ENCODE data around the gene OR4D6.
A peak's percentile ranks its signal among the peaks of the same experiment; 100 is the strongest.
"Not testable (repeated sequence)": the region's sequence is repeated elsewhere in the genome, so short reads cannot be mapped to it uniquely, and the experiment has no call there.

The OR4D6 gene

DNA sequence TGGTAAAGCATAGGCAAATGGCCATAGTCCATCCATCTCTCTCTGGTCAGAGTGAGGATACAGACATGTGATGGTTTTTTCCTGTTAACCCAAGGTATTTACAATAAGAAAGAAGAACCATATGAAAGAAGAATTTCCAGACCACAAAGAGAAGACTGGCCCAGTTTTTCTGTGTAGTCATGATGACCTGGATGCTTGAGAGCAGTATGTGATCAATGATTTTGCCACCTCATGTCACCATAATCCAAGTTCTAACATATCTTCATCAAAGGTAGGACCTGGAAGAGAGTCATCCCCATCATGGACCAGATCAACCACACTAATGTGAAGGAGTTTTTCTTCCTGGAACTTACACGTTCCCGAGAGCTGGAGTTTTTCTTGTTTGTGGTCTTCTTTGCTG, at the start of gene OR4D6:
Gene OR4D6, plus strand, starts transcription at position 301 of the 400 bp plus-strand sequence. Its CDS starts 0 bp downstream, at position 301.
- no peak for DNase-seq

DNA sequence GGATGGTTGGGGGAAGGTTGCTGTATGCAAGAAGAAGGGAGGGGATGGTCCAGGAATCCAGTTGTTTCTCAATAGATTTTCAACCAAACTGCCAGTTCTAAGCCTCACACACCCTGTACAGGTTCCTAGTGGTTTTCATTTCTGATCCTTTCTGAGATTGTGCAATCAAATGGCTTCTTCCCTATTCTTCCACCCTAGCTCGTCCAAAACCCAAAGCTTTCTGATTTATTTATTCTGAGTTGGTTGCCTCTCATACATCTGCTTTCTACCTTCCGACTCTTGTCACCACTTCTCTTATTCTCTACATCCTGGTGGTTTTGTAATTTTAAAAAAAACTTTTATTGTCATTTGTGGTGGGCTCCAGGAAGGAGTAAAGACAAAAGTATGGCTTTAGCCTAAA, 43.1 kb upstream of the OR4D6 start:
- DNase-seq = no peak

DNA sequence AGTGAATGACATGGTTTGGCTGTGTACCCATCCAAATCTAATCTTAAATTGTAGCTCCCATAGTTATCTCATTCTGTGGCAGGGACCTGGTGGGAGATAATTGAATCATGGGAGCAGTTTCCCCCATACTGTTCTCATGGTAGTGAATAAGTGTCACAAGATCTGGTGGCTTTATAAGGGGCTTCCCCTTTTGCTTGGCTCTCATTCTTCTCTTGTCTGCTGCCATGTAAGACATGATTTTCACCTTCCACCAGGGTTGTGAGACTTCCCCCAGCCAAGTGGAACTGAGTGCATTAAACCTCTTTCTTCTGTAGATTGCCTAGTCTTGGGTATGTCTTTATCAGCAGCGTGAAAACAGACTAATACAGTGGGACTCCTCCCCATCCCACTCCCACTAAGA, 41.6 kb upstream of the OR4D6 start:
- no peak for DNase-seq

DNA sequence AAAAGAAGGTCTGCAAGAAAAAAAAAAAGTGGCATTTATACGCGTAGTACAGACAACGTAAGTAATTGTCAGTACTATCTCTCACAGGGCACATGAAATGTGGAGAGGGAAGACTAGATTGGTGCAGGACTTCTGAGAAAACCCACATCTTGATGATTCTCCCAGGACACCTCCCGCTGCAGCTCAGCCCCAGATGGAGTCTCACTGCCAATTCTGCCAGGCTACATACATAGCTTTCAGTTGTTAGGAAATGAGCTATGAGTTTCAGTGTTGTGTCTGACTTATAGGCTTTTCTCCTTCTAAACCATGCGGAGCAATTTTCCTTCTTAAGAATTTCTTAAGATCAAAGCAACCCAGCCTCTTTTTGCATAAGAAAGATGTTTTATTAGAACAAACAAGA, 40.1 kb upstream of the OR4D6 start:
- DNase-seq = no peak

DNA sequence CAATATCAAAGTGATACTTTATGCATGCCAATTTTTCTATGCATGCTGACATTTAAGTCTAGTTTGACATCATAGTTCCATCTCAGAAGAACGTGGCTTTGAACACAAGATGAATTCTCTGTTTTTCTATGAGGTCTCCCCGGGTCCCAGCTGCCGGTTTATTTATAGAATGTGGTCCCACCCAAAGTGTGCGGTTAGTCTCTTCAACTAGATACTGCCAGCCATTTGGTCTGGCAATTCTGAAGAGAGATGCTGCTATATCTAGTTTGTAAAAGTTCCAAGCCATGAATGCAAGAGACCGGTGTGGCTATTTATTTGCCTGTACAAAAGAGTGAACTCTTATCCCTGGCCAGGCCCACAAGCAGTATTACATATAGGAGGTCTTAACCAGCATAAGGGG, 39.7 kb upstream of the OR4D6 start:
- no peak for DNase-seq

DNA sequence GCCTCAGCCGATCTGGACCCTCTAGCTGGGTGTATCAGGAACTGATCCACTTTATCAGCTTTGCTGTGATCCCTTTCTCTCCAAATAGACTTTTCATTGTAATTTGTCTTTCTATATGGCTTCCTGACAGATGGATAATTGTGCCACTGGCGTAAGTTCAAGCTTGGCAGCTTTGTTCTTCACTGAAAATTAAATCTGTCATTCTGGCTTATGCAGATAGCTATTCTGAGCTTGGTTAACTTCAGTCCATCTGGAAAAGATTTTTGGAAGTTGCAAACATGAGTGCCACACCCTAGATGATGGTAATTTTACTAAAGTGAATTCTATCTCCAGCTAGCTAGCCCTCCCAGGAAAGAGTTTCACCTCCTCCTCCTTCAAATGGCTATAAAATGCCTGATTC, 38.6 kb upstream of the OR4D6 start:
- peak in 1 of 2 experiments; percentile 1 for DNase-seq

DNA sequence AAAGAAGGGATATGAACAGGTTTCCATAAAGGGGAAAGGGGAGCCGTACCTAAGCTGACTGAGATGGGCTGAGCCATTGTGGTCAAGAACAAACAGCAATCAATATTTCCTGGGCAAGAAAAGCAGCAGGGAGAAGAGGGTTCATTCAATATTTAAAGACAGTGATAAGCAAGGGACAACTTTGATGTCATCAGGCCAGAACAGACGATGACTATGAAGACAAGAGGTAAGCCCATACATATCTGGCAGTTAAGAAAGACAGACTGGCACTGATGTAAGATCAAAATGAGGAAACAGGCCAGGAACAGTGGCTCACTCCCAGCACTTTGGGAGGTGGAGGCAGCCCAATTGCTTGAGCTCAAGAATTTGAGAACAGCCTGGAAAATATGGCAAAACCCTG, 32.9 kb upstream of the OR4D6 start:
- no peak for DNase-seq

DNA sequence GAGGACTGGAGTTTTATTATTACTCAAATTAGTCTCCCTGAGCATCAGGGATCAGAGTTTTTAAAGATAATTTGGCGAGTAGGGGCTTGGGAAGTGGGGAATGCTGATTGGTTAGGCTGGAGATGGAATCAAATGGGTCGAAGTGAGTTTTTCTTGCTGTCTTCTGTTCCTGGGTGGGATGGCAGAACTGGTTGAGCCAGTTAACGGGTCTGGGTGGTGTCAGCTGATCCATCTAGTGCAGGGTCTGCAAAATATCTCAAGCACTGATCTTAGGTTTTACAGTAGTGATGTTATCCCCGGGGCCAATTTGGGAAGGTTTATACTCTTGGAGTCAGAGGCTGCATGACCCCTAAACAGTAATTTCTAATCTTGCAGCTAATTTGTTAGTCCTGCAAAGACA, 31.6 kb upstream of the OR4D6 start:
- no peak for DNase-seq

DNA sequence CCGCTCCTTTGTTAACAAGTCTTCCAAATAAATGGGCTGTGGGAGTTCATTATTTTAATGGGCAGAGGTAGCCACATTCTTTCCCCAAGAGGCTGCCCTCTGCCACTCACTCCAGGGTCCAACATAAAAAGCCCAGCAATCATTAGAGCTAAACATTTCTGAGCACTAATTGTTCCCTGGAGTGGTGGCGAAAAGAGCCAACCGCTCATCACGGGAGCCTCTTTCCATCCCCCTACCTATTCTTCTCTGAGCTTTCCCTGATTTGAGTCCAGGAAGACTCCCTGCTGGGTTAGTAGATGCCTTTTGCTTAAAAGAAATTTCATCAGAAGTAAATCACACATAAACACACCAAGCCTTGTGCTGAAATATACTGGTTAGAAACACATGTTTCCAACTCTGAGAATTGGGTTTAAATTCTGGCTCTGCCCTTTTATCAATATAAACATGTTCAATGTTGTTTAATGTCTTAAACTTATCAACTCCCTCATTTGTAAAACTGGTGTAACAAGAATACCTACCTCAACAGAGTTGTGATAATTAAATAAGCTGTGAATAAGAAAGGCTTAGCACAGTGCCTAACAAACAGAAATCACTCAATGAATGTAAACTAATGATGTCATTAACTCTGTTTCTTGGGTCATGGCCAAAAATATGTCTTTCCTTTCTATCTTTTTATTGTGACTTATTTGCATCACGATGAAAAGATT, 30.2 kb upstream of the OR4D6 start, which contains the start of gene OR5A2:
Gene OR5A2, minus strand, starts transcription at position 53 of the 707 bp plus-strand sequence. CDS start 3,460 bp downstream, outside the sequence.
- DNase-seq = no peak

DNA sequence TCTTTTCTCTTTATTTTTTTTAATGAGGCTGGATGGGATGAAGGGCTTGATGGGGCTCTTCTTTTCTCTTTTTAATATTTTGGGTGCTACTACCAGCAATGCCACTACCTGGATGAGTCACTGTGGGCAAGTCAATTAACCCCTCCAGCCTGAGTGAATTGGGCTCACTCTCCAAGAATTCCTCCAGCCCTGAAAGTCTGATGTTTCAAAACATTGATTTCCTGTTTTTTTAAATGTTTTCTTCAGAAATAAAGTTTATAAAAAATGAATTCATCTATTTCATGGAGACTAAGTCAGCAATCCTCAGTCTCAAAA, 29.7 kb upstream of the OR4D6 start:
- no peak for DNase-seq

DNA sequence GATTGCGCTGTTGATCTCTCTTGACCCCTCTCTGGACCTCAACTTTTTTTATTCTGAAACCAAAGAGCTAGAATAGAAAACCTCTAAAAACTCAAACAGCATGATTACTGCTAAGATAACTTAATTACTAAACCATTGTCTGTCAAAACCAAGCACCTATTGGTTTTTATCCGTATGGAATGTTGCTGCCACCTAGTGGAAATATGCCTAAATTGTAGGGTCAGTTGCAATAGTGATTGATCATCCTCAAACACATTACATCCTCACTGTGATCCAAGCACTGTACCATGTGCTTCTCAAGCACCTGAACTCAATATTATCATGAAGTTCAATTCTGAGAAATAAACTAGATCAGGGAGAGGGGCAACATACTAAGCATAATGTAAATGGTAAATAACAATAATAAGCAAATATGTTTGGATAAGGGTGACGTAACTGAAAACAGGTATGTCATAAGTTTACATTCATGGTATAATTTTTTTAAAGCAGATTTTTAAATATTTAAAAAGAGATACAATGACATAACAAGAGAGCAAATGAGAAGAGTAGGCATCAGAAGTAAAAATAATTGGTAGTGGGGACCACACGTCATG, 26.7 kb upstream of the OR4D6 start:
- peak in 1 of 2 experiments; percentile 32 for DNase-seq

DNA sequence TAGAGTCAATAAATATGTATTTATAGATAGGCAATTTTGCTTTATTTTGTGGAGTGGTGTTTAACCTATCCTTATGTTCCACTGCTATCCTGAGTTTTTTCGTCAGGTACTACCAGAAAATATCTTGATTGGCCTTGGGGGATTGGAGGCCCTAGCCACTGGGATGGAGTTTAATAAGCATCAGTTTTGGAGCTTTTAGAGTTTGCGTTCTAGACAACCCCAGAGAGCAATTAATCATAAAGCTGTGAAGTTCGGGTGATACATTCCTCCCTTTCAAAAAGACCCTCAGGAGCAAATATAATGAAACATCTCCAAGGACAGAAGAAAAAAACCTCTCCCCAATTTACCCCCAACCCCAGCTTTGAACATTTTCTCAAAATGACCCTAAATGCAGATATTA, 20.6 kb upstream of the OR4D6 start, which contains the start of gene OR5A1:
Gene OR5A1, plus strand, starts transcription at position 301 of the 400 bp plus-strand sequence. CDS start 6,700 bp downstream, outside the sequence.
- no peak for DNase-seq

DNA sequence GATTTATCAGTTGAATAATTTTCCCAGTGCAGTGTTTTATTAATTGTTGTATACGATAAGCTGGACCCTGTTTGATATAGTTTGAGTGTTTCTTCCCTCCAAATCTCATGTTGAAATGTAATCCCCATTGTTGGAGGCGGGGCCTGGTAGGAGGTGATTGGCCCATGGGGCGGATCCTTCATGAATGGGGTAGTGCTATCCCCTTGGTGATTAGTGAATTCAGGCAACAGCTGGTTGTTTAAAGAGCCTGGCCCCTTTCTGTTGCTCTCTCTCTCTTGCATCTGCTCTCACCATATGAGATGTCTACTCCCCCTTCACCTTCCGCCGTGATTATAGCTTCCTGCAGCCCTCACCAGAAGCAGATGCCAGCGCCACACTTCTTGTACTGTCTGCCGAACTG, 19.0 kb upstream of the OR4D6 start:
- DNase-seq = peak; percentile 12 to 51

DNA sequence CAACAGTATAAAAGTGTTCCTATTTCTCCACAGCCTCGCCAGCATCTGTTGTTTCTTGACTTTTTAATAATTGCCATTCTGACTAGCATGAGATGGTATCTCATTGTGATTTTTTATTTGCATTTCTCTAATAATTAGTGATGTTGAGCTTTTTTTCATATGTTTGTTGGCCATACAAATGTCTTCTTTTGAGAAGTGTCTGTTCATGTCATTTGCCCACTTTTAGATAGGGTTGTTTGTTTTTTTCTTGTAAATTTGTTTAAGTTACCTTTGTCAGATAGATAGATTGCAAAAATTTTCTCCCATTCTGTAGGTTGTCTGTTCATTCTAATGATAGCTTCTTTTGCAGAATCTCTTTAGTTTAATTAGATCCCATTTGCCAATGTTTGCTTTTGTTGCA, 11.1 kb upstream of the OR4D6 start:
- DNase-seq = not testable (repeated sequence)

DNA sequence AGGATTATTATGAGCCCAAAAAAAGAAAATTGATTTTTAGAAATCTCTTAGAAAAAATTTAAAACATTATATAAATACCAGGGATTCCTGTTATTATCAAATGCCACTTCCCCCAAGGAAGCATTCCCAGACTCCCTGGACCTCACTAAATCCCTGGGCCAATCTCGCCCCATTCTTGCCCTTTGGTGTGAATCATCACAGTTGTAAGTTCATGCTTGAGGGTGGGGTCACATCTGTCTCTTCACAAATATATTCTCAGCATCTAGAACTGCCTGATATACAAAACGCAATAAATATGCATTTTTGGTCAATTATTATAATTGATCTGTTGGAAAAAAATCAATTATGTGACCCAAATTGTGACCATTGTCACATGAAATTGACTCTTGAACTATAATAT, 8.3 kb upstream of the OR4D6 start:
- DNase-seq = no peak

DNA sequence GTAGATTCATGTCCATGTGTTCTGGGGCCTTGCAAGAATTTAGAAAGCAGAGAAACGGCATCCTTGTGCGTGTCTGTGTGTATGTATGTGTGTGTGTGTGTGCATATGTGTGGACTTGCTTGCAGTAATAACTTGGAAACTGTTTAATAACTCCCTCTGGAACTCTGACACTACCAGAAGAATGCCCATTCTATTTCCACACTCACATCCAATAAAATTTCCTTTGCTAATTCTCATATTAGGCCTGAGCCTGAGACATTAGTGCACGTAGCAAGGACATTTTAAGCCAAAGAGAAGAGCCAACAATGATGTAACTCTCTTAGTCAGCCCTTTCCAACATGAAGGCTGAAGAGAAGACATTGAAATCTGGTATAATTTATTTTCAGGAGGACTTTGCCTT, 3.2 kb downstream of the OR4D6 start:
- no peak for DNase-seq

DNA sequence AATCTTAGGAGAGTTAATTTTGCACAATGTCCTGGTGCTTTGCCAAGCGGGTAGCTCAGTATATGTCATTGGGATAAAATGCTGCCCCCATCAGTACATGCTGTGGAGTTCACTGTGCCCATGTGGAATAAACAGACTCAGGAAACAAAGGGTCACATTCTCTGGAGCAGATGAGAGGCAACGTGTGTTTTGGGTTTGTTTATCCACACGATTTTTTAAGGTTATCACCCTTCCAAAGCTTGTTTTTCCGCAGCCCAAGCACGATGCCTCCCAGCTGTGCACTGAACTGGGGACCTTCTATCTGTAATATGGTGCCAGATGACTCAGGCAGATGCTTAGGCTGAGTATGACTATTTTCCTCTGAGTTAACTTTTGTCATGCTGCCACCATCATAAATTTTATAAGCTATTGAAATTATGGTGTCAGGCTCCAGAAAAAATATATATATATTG, 6.5 kb downstream of the OR4D6 start:
- peak in 1 of 2 experiments; percentile 3 for DNase-seq

DNA sequence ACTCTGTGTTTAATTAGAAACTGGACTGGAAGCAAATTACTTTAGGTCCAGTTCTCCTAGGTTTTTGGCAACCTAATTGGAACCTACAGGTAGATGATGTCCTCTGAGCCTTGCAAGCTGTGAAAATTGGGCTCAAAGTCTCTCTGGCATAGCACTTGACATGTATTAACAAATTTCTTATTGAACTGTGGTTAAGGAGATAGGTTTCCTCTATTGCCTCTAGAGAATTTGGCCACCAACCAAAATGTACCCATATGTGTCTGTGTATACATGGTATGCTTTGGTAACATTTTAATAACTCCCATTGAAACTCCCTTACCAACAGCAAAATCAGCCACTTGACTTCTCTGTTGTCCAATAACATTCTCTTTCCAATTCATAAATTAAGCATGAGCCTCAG, 16.3 kb downstream of the OR4D6 start, which contains the start of gene OR4D10:
Gene OR4D10, plus strand, starts transcription at position 301 of the 400 bp plus-strand sequence. CDS start 4,115 bp downstream, outside the sequence.
- DNase-seq = no peak

DNA sequence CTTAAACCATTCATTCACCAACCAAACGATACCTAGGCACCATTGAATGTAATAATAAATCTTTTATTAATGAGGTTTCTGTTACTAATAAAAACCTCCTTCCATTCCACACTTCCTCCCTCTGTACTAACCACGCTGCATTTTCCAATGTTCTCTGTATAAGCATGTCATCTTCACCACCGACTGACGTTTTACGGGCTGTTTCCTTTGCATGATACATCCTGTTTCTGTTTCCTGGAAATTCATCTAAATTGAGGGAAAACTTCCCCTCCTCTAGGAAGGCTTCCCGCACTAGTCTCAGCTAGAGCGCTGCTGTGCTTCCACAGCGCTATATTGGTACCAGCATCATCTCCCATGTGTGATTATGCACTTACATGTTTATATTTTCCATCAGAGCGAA, 18.4 kb downstream of the OR4D6 start:
- DNase-seq = no peak

DNA sequence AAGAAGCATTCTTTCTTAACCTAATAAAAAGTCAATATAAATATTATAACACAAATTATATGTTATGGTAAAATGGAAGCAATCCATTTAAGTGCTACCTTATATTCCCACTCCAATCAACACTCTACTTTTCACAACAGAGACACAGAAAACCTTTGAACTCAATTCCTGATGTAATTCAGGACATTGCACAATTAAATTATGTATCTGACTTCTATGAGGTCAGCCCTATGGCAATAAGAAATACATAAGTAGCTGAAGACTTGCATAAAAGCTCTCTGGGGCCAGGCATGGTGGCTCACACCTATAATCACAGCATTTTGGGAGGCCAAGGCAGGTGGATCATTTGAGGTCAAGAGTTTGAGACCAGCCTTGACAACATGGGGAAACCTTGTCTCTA, 23.1 kb downstream of the OR4D6 start:
- DNase-seq = no peak

DNA sequence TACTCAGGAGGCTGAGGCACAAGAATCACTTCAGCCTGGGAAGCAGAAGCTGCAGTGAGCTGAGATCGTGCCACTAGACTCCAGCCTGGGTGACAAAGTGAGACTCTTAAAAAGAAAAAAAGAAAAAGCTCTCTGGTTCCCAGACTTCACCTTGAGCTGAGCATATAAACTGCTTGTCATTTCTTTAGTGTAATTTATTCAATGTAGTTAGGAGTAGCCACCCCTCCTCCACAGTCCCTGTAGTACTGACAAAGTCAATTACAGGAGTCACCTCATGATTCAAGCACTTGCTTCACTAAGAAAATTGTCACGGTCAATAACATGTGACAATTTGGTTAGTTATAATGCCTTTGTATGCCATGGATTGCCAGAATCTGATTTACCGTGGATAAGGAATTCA, 23.6 kb downstream of the OR4D6 start:
- no peak for DNase-seq

DNA sequence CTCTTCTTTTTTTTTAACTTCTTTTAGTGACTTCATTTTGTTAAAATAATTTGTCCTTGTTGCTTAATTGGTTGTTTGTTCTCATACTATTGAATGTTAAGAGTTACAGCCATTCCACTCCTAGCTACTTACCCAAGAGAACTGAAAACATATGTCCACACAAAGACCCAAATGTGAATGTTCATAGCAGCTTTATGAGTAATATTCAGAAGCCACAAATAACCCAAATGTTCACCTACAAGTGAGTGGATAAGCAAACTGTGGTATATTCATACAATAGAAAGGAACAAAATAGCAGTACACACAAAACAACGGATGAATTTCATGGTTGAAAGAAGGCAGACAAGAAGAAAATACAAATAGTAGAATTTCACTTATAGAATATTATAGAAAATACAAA, 45.2 kb downstream of the OR4D6 start:
- no peak for DNase-seq

DNA sequence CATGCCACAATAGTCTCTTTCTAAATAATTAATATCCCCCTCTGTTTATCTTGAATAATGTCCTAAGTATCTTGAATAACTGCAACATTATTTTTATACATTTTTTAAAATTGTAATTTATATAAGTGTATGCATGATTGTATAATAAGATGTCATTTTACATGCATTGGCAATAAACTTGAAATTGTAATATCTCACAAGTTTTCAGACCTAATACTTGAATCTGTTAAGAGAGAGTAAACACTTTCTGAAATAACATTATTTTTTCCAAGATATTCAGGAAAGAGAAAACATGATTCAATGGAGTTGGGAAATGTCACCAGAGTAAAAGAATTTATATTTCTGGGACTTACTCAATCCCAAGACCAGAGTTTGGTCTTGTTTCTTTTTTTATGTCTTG, 46.5 kb downstream of the OR4D6 start, which contains the start of gene OR4D11:
Gene OR4D11, plus strand, starts transcription at position 301 of the 400 bp plus-strand sequence. Its CDS starts 0 bp downstream, at position 301.
- no peak for DNase-seq
